Spleen (tissue), 11 donors: Measurements from ENCODE around the gene GPRIN2. TPM values are rescaled to one million over a fixed set of nuclear protein-coding genes. Genes with fewer than 3 reads are reported as not detected.

Experiments
- DNase-seq: peaks from one replicate; pipeline ENCODE4 v3.0.0-alpha.2; 2020
- H3K27ac ChIP-seq, 8 donors: fragments of 200-600 bp; sonication (generic) in 7 of 8; 1 replicate in 4 of 8; 2 replicates in 4 of 8; pipeline versions ENCODE4 v1.5.0 to v1.8.0; 2016 to 2021; ENCODE audit warnings: inconsistent platforms in 4 of 8, mild to moderate bottlenecking in 4 of 8, moderate library complexity in 1 of 8
- H3K27me3 ChIP-seq, 7 donors: fragments of 200-600 bp; sonication (generic) in 6 of 7; replicated peaks in 1 of 7; 1 replicate in 4 of 7; 2 replicates in 3 of 7; pipeline versions ENCODE4 v1.5.0 to v1.8.0; 2016 to 2021; ENCODE audit warnings: inconsistent platforms in 3 of 7, mild to moderate bottlenecking in 1 of 7
- H3K36me3 ChIP-seq, 6 donors: fragments of 200-600 bp; sonication (generic) in 5 of 6; 1 replicate in 4 of 6; 2 replicates in 2 of 6; pipeline versions ENCODE4 v1.5.0 to v1.8.0; 2016 to 2021; ENCODE audit warnings: inconsistent platforms in 2 of 6
- H3K4me1 ChIP-seq, 6 donors: fragments of 200-600 bp; sonication (generic) in 5 of 6; 1 replicate in 3 of 6; 2 replicates in 3 of 6; pipeline versions ENCODE4 v1.5.0 to v1.8.0; 2016 to 2021; ENCODE audit warnings: inconsistent platforms in 3 of 6
- H3K4me3 ChIP-seq, 8 donors: fragments of 200-600 bp; sonication (generic) in 7 of 8; 1 replicate in 4 of 8; 2 replicates in 4 of 8; pipeline versions ENCODE4 v1.5.0 to v1.8.0; 2016 to 2021; ENCODE audit warnings: inconsistent platforms in 4 of 8, mild to moderate bottlenecking in 4 of 8, moderate library complexity in 2 of 8
- H3K9me3 ChIP-seq, 8 donors: fragments of 200-600 bp; sonication (generic) in 7 of 8; 1 replicate in 4 of 8; 2 replicates in 4 of 8; pipeline versions ENCODE4 v1.5.0 to v1.8.0; 2016 to 2021; ENCODE audit warnings: inconsistent platforms in 4 of 8
- POLR2A ChIP-seq, 3 donors: fragments of 450-650 bp; IDR thresholded peaks; one replicate each; pipeline ENCODE4 v1.5.1; 2017; ENCODE audit warnings: antibody characterized with exemption in 3 of 3, mild to moderate bottlenecking in 1 of 3
- POLR2AphosphoS5 ChIP-seq, 3 donors: sonication (generic); formaldehyde crosslinking; IDR thresholded peaks; one replicate each; pipeline ENCODE4 v1.5.1; 2017; ENCODE audit warnings: antibody characterized with exemption in 3 of 3
- WGBS, 5 donors: extraction: QIAGEN DNeasy Blood & Tissue Kit in 3 of 5; methylation state at CpG; one replicate each; pipeline versions ENCODE4 v1.1.5 to v1.1.7; 2013 to 2018; 5-methylcytosine and 5-hydroxymethylcytosine counted together
- intact Hi-C: fragments of 100-400 bp; cut with DNase I; formaldehyde crosslinking; loops from one replicate; pipeline ENCODE4 v1.15.0; 2023; ENCODE audit warnings: low total_unique reads
- polyA plus RNA-seq, 3 donors: library from polyadenylated mRNA; stranded (reverse); fragments of 200-250 nt; gene quantifications; one replicate each; pipeline ENCODE4 v1.2.1, GENCODE V29; 2013
- total RNA-seq, 7 donors: library from RNA; depleted of rRNA in 3 of 7; stranded (reverse); fragments of >200 nt in 3 of 7; fragmentation: NEBNext Ultra II Directional in 4 of 7; extraction: Animal tissue kit (Norgen Biotek cat#: 25700) in 4 of 7; gene quantifications; one replicate each; pipeline versions ENCODE4 v1.1.0 to v1.2.1, GENCODE V29; 2016 to 2021
- TF ChIP-seq, protein P1 (sequence below), 11 experiments: fragments of 200-600 bp in 7 of 11; fragments of 450-650 bp in 4 of 11; sonication (generic) in 4 of 11; IDR thresholded peaks in 8 of 11; conservative IDR thresholded peaks in 3 of 11; 1 replicate in 7 of 11; 2 replicates in 4 of 11; pipeline versions ENCODE4 v1.4.0 to v1.8.0; 2016 to 2021; ENCODE audit warnings: antibody characterized with exemption in 11 of 11, inconsistent platforms in 4 of 11, mild to moderate bottlenecking in 1 of 11
- donor health status: healthy with polysubstance abuse.
- donor health status: DM: no; HTN: no; CAD: no; lungs with moderate emphysema.
- donor health status: DM: no; HTN: no; CAD: no.
- donor health status: Bipolar disorder and iron deficiency.
- donor health status: healthy.
- donor health status: DM: no; HTN: no; CAD: no.
- donor health status: DM: yes; HTN: yes; CAD: no.

Gene GPRIN2
- total and polyA plus RNA-seq, 10 donors: not detected

DNA sequence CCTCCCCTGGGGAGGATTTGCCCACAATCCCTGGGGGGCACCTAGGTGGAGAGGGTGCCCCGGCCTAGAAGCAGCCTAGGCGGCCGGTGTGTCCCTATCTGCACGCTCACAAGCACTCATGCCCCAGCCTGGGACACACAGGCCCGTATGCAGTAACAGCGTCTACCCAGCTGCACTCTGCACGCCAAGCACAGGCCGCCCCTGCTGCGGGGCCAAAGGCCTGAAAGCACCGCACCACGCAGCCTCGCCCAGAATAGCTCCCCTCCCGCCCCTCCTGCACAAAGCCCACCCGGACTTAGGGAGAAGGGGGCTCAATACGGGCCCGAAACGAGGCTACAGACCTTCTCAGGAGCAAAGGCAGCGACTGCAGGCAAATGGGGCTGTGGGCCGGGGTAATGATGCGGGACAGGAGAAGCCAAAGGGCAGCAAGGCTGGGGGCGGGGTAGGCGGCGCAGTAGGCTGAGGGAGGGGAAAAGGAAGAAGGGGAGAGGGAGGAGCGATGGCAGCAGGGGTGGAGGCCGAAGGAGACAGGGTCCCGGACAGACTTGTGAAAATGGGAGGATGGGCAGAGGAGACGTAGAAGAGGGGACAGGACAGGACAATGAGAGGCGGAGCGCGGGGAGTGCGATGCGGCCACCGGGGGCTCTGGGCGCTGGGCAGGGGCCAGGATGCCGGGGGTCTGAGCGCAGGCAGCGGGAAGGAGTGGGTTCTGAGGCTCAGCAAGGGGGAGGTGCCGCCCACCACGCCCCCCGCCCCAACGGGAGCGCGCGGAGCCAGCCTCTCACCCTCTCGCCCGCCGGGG is 544 bp downstream of the GPRIN2 start:
- intact Hi-C loops: no loop called here
- no peak overlapping the region for H3K27ac ChIP-seq
- TF ChIP-seq POLR2AphosphoS5 (IDR thresholded peaks at IDR 0.05) (no peak), POLR2A (IDR thresholded peaks at IDR 0.05) (no peak)
- TF ChIP-seq, protein P1, sequence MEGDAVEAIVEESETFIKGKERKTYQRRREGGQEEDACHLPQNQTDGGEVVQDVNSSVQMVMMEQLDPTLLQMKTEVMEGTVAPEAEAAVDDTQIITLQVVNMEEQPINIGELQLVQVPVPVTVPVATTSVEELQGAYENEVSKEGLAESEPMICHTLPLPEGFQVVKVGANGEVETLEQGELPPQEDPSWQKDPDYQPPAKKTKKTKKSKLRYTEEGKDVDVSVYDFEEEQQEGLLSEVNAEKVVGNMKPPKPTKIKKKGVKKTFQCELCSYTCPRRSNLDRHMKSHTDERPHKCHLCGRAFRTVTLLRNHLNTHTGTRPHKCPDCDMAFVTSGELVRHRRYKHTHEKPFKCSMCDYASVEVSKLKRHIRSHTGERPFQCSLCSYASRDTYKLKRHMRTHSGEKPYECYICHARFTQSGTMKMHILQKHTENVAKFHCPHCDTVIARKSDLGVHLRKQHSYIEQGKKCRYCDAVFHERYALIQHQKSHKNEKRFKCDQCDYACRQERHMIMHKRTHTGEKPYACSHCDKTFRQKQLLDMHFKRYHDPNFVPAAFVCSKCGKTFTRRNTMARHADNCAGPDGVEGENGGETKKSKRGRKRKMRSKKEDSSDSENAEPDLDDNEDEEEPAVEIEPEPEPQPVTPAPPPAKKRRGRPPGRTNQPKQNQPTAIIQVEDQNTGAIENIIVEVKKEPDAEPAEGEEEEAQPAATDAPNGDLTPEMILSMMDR (IDR thresholded peaks at IDR 0.05 in 8 of 11, conservative IDR thresholded peaks at IDR 0.05 in 3 of 11): no peak
- H3K4me3 ChIP-seq: peak overlapping the region in 7 of 8 donors; percentile 20 to 63 (median 28)
- 25 to 31% (median 28%) methylated on average over 44 to 47 of the region's 47 CpGs for WGBS, 5 donors
- DNase-seq: peak; percentile 77
- peaks cover 15 to 82% (median 48%) of the 10 kb centered on the region in 7 donors for H3K27me3 ChIP-seq
- peaks cover 0 to 19% (median 12%) of the 10 kb centered on the region in 6 donors for H3K4me1 ChIP-seq
- no peaks in the 10 kb centered on the region for H3K36me3 ChIP-seq
- no peaks in the 10 kb centered on the region for H3K9me3 ChIP-seq

DNA sequence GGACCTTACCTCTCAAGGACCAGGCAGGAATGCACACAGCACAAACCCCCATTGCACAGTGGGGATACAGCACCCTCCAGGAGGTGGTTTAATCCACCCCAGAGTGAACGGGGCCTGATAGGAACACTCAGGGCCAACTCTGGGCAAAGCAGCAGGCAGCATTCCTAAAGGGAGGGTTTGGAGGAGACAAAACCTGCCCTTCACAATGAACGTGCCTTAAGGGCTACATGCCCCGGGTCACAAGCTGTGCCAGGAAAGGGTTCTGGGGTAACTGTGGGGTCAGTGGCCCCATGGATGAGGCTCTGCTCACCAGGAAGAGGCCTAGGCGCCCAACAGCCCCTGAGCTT is 1.1 kb downstream of the GPRIN2 start:
- H3K4me3 ChIP-seq: peak overlapping the region in 1 of 8 donors; percentile 22
- no peak overlapping the region for H3K27ac ChIP-seq
- no peaks in the 10 kb centered on the region for H3K9me3 ChIP-seq
- peaks cover 0 to 19% (median 12%) of the 10 kb centered on the region in 6 donors for H3K4me1 ChIP-seq
- intact Hi-C loops: no loop called here
- H3K27me3 ChIP-seq: peaks cover 15 to 78% (median 48%) of the 10 kb centered on the region in 7 donors
- 43 to 83% (median 68%) methylated on average over 4 of the region's 4 CpGs for WGBS, 5 donors
- no peaks in the 10 kb centered on the region for H3K36me3 ChIP-seq
- no peak for TF ChIP-seq POLR2A (IDR thresholded peaks at IDR 0.05)
- TF ChIP-seq, protein P1 (IDR thresholded peaks at IDR 0.05 in 8 of 11, conservative IDR thresholded peaks at IDR 0.05 in 3 of 11): no peak
- TF ChIP-seq POLR2AphosphoS5 (IDR thresholded peaks at IDR 0.05): no peak
- no peak for DNase-seq

DNA sequence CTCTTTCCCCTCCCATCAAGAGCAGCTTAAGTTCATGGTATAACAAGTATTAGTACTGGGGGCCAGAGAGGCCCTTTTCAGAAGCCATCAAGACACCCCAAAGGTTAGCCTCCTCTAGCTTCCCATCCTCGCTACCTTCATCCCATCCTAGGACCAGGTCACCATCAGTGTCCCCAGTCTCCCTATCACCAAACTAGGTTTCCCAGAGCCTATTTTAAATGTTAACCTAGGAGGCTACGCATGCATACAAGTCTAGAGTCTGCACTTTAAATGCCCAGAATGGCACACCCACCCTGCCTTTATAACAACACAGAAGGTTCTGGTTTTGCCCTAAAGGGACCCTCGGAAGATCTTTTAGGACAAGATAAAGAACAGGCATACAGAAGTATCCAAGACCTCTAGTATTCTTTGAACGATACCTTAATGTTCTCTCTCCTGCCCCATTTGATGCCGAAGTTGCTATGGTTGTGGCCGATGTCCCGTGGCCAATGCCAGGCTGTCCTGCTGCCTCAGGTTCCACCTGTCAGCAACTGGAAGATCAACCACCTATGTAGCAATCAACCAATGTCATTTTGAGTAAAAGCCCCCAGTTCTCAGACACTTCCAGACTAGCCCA is 2.2 kb downstream of the GPRIN2 start:
- H3K4me1 ChIP-seq: peaks cover 0 to 19% (median 12%) of the 10 kb centered on the region in 6 donors
- TF ChIP-seq POLR2AphosphoS5 (IDR thresholded peaks at IDR 0.05) (no peak), POLR2A (IDR thresholded peaks at IDR 0.05) (no peak)
- TF ChIP-seq, protein P1 (IDR thresholded peaks at IDR 0.05 in 8 of 11, conservative IDR thresholded peaks at IDR 0.05 in 3 of 11): no peak
- no peak for DNase-seq
- H3K27me3 ChIP-seq: peaks cover 15 to 72% (median 44%) of the 10 kb centered on the region in 7 donors
- no peak overlapping the region for H3K27ac ChIP-seq
- H3K9me3 ChIP-seq: no peaks in the 10 kb centered on the region
- no peak overlapping the region for H3K4me3 ChIP-seq
- intact Hi-C loops: no loop called here
- WGBS, 5 donors: 84 to 91% (median 89%) methylated on average over 7 of the region's 7 CpGs
- no peaks in the 10 kb centered on the region for H3K36me3 ChIP-seq
